ENCODE measurements around the gene ALPK3.

ALPK3 gene

DNA sequence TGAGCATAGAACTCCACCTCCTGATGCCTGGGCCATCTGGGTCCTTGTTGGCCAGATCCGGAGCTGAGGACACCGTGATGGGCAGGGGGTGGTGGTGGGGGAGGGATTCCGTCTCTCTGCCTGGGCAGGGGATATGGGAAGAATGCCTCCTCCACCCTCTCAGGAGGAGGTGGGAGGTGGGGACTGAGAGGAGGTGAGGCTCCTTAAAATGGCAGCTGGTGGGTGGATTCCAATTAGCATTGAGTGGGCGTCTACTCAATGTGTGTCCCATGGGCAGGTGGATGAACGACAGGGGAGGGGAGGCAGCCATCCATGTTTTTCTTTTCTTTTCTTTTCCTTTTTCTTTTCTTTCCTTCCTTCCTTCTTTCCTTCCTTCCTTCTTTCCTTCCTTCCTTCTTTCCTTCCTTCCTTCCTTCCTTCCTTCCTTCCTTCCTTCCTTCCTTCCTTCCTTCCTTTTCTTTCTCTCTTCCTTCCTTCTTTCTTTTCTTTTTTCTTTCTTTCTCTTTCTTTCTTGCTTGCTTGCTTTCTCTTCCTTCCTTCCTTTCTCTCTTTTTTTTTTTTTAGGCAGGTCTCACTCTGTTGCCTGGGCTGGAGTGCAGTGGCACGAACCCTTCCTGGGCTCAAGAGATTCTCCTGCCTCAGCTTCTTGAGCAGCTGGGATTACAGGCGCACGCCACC is 72.3 kb downstream of the ALPK3 start:
- Histone ChIP-seq H3K36me3 (ENCODE audit: control insufficient read depth, insufficient read depth, low read length, severe bottlenecking) (no peaks in the 10 kb centered on the region), H3K9ac (ENCODE audit: low read length) (no peak overlapping the region), H3K4me1 (ENCODE audit: control insufficient read depth, insufficient read depth, low read length) (no peaks in the 10 kb centered on the region), H3K4me3 (ENCODE audit: low read length) (no peak overlapping the region), H3K9me3 (ENCODE audit: control insufficient read depth, low read length) (no peaks in the 10 kb centered on the region), H3K27me3 (replicated peaks; ENCODE audit: control insufficient read depth, insufficient read depth, low read length) (no peaks in the 10 kb centered on the region)
- no peak for DNase-seq (ENCODE audit: low read depth)

DNA sequence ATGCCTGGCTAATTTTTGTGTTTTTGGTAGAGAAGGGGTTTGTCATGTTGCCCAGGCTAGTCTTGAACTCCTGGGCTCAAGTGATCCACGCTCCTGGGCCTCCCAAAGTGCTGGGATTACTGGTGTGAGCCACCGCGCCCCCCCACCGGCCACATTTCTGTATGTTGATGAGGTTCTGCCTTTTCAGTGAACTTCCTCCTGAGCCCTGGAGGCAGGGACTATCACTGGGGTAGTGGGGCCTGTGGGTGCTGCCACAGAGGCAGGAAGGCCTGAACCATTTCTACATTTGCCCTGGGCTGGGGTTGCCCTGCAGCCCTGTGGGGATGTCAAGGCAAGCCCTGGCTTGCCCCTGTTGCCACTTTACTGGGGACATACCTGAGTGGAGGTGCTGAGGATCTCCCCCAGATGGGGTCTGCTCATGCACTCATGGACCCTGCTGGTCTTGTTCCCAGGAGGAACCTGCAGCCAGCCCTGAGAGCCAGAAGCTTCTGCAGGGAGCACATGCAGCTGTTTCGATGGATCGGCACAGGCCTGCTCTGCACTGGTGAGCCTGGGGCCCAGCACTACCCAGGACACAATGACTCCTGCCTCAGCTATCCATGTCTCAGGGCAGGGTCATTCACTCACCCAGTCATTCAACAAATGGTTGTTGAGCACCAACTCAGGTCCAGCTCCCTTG is 73.0 kb downstream of the ALPK3 start:
- no peaks in the 10 kb centered on the region for H3K27me3 ChIP-seq (replicated peaks; ENCODE audit: control insufficient read depth, insufficient read depth, low read length)
- H3K4me3 ChIP-seq (ENCODE audit: low read length), result no peak overlapping the region
- H3K9ac ChIP-seq (ENCODE audit: low read length), result no peak overlapping the region
- no peaks in the 10 kb centered on the region for H3K4me1 ChIP-seq (ENCODE audit: control insufficient read depth, insufficient read depth, low read length)
- no peaks in the 10 kb centered on the region for H3K9me3 ChIP-seq (ENCODE audit: control insufficient read depth, low read length)
- no peaks in the 10 kb centered on the region for H3K36me3 ChIP-seq (ENCODE audit: control insufficient read depth, insufficient read depth, low read length, severe bottlenecking)
- no peak for DNase-seq (ENCODE audit: low read depth)

- Histone ChIP-seq H3K27me3 (replicated peaks; ENCODE audit: control insufficient read depth, insufficient read depth, low read length) (no peaks in the 10 kb centered on the region), H3K4me3 (ENCODE audit: low read length) (no peak overlapping the region), H3K36me3 (ENCODE audit: control insufficient read depth, insufficient read depth, low read length, severe bottlenecking) (no peaks in the 10 kb centered on the region), H3K9ac (ENCODE audit: low read length) (no peak overlapping the region), H3K9me3 (ENCODE audit: control insufficient read depth, low read length) (no peaks in the 10 kb centered on the region), H3K4me1 (ENCODE audit: control insufficient read depth, insufficient read depth, low read length) (no peaks in the 10 kb centered on the region)
- DNase-seq (ENCODE audit: low read depth), result no peak
Observed at GRCh38 chr15:84890670-84891162, 73.6 kb downstream of the ALPK3 start.

DNA sequence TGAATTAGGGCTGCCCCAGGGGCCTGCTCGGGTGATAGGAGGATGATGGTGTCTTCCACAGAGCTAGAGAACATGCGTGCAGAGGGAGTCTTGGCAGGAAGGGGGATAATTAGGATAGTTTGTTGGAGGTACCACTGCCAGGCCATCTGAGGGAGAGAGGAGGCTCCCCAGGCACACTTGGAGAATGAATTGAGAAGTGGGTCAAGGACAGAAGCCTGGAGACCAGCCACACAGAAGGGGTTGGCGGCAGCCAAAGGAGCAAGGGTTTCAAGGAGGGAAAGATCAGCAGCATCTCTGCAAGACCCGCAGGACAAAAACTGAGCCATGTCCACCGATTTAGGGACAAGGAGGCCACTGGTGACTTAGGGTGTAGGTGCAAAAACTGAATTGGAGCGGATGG is 74.2 kb downstream of the ALPK3 start:
- Histone ChIP-seq H3K4me3 (ENCODE audit: low read length) (no peak overlapping the region), H3K36me3 (ENCODE audit: control insufficient read depth, insufficient read depth, low read length, severe bottlenecking) (no peaks in the 10 kb centered on the region), H3K4me1 (ENCODE audit: control insufficient read depth, insufficient read depth, low read length) (no peaks in the 10 kb centered on the region), H3K9ac (ENCODE audit: low read length) (no peak overlapping the region), H3K27me3 (replicated peaks; ENCODE audit: control insufficient read depth, insufficient read depth, low read length) (no peaks in the 10 kb centered on the region), H3K9me3 (ENCODE audit: control insufficient read depth, low read length) (no peaks in the 10 kb centered on the region)
- DNase-seq (ENCODE audit: low read depth), result no peak

DNA sequence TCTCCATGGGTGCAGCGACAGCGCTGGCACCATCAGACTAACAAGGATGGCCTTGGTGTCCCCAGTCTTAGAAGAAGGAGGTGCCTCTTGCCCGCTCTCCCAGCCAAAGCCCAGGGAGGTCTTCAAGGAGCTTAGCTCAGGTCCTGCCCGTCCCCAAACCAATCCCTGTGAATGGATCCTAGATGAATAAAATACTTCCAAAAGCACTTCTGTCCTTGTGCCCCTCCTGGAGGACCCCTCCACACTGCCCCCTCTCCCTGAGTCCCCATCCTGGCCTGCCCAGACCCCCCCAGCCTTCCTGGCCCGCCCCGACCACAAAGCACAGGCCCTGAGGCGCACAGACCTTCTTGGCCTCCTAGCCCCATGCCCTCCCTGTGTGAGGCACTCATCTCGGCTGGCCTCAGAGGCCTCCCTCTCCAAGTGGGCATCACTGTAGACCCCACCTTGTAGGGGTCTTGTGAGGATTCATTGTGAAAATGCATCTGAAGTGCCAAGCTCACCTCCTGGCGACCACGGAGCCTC is 75.7 kb downstream of the ALPK3 start:
- no peaks in the 10 kb centered on the region for H3K9me3 ChIP-seq (ENCODE audit: control insufficient read depth, low read length)
- H3K4me3 ChIP-seq (ENCODE audit: low read length), result no peak overlapping the region
- no peaks in the 10 kb centered on the region for H3K36me3 ChIP-seq (ENCODE audit: control insufficient read depth, insufficient read depth, low read length, severe bottlenecking)
- no peak for DNase-seq (ENCODE audit: low read depth)
- no peaks in the 10 kb centered on the region for H3K27me3 ChIP-seq (replicated peaks; ENCODE audit: control insufficient read depth, insufficient read depth, low read length)
- no peak overlapping the region for H3K9ac ChIP-seq (ENCODE audit: low read length)
- H3K4me1 ChIP-seq (ENCODE audit: control insufficient read depth, insufficient read depth, low read length), result no peaks in the 10 kb centered on the region

DNA sequence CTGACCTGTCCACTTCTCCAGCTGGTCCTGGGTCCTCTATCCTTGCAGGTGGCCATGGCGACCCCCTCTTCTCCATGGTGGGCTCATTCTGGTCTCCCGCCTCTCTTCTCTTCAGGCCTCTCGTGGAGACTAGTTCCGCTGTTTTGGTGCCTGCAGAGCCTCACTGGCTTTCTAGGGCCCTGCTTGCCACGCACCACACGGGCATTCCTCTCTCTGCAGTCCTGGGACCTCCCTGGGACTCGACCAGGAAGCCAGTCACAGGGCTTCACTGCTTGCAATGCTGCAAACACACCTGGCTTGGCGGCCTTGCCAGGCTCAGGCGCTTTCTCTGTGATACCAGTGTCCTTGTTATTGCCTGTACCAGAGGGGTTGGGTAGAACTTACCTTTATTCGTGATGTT is 76.5 kb downstream of the ALPK3 start:
- Histone ChIP-seq H3K27me3 (replicated peaks; ENCODE audit: control insufficient read depth, insufficient read depth, low read length) (no peaks in the 10 kb centered on the region), H3K9ac (ENCODE audit: low read length) (no peak overlapping the region), H3K9me3 (ENCODE audit: control insufficient read depth, low read length) (no peaks in the 10 kb centered on the region), H3K4me1 (ENCODE audit: control insufficient read depth, insufficient read depth, low read length) (no peaks in the 10 kb centered on the region), H3K4me3 (ENCODE audit: low read length) (no peak overlapping the region), H3K36me3 (ENCODE audit: control insufficient read depth, insufficient read depth, low read length, severe bottlenecking) (no peaks in the 10 kb centered on the region)
- no peak for DNase-seq (ENCODE audit: low read depth)

DNA sequence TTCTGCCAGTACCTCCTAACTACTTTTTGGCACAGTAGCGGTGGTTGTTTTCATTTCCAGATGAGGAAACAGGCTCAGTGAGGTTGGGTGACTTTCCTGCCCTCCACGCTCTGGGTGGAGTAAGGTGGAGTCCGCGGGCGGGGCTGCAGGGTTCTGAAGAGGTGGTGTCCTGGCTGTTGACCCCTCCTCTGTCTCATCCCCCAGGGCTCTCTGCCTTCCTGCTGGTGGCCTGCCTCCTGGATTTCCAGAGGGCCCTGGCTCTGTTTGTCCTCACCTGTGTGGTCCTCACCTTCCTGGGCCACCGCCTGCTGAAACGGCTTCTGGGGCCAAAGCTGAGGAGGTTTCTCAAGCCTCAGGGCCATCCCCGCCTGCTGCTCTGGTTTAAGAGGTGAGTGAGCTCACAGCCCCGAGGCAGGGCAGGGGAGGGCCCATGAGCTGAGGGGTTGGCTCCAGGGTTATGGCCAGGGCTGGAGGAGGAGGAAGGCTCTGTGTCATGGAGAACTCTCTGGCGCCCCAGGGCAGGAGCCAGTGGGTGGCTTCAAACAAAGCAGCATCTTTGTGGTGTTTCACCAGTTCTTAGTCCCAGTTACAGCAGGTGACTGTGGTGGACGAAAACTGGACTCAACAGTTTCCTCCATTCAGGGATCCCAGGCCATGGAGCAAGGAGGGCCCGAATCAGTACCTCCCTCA is 77.7 kb downstream of the ALPK3 start:
- H3K27me3 ChIP-seq (replicated peaks; ENCODE audit: control insufficient read depth, insufficient read depth, low read length), result no peaks in the 10 kb centered on the region
- peaks cover 4% of the 10 kb centered on the region for H3K9me3 ChIP-seq (ENCODE audit: control insufficient read depth, low read length)
- DNase-seq (ENCODE audit: low read depth), result no peak
- H3K4me3 ChIP-seq (ENCODE audit: low read length), result no peak overlapping the region
- no peaks in the 10 kb centered on the region for H3K4me1 ChIP-seq (ENCODE audit: control insufficient read depth, insufficient read depth, low read length)
- H3K36me3 ChIP-seq (ENCODE audit: control insufficient read depth, insufficient read depth, low read length, severe bottlenecking), result no peaks in the 10 kb centered on the region
- H3K9ac ChIP-seq (ENCODE audit: low read length), result no peak overlapping the region

DNA sequence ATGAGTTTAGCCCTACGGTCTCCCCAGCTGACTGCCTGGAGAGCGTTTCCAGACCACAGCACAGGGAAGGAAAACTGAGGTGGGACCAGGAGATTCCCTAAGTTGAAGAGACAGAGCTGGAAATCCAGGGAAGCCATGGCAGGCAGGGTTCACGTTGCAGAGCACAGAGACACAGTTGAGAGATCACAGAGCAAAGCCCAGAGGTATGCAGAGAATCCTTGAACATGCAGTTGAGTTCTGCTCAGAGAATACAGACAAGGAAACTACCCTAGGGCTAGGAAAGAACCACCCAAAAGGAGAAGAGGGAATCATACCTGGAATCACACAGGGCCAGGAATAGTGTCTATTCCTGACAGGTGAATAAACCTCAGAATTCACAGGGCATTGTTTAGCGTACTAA is 81.6 kb downstream of the ALPK3 start:
- H3K4me3 ChIP-seq (ENCODE audit: low read length), result no peak overlapping the region
- no peaks in the 10 kb centered on the region for H3K4me1 ChIP-seq (ENCODE audit: control insufficient read depth, insufficient read depth, low read length)
- H3K9me3 ChIP-seq (ENCODE audit: control insufficient read depth, low read length), result peaks cover 9% of the 10 kb centered on the region
- H3K9ac ChIP-seq (ENCODE audit: low read length), result no peak overlapping the region
- no peaks in the 10 kb centered on the region for H3K36me3 ChIP-seq (ENCODE audit: control insufficient read depth, insufficient read depth, low read length, severe bottlenecking)
- DNase-seq (ENCODE audit: low read depth), result no peak
- no peaks in the 10 kb centered on the region for H3K27me3 ChIP-seq (replicated peaks; ENCODE audit: control insufficient read depth, insufficient read depth, low read length)

- Histone ChIP-seq H3K4me3 (ENCODE audit: low read length) (no peak overlapping the region), H3K36me3 (ENCODE audit: control insufficient read depth, insufficient read depth, low read length, severe bottlenecking) (no peaks in the 10 kb centered on the region), H3K27me3 (replicated peaks; ENCODE audit: control insufficient read depth, insufficient read depth, low read length) (no peaks in the 10 kb centered on the region), H3K9me3 (ENCODE audit: control insufficient read depth, low read length) (peaks cover 9% of the 10 kb centered on the region), H3K9ac (ENCODE audit: low read length) (no peak overlapping the region), H3K4me1 (ENCODE audit: control insufficient read depth, insufficient read depth, low read length) (peaks cover 9% of the 10 kb centered on the region)
- DNase-seq (ENCODE audit: low read depth), result no peak
Observed at GRCh38 chr15:84899750-84900149, 82.6 kb downstream of the ALPK3 start.

- H3K27me3 ChIP-seq (replicated peaks; ENCODE audit: control insufficient read depth, insufficient read depth, low read length), result no peaks in the 10 kb centered on the region
- no peak overlapping the region for H3K4me3 ChIP-seq (ENCODE audit: low read length)
- no peak overlapping the region for H3K9ac ChIP-seq (ENCODE audit: low read length)
- no peaks in the 10 kb centered on the region for H3K36me3 ChIP-seq (ENCODE audit: control insufficient read depth, insufficient read depth, low read length, severe bottlenecking)
- H3K4me1 ChIP-seq (ENCODE audit: control insufficient read depth, insufficient read depth, low read length), result peaks cover 13% of the 10 kb centered on the region
- H3K9me3 ChIP-seq (ENCODE audit: control insufficient read depth, low read length), result peaks cover 9% of the 10 kb centered on the region
- no peak for DNase-seq (ENCODE audit: low read depth)
Observed at GRCh38 chr15:84901540-84901939, 84.4 kb downstream of the ALPK3 start.

DNA sequence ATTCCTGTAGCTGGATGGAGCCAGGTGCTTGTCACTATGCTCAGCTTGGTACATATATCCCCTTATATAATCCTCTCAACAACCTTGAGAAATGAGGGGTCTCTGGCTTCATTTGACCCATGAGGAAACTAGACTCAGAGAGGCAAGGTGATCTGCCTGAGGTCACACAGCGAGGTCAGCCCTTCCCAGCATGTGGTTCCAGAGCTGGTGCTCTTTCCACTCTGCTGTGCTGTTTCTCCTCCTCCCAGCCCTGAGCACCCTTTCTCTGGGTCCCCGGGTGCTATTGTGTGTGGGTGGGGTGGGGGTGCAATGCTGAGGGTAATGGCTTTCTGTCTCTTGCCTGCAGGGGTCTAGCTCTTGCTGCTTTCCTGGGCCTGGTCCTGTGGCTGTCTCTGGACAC is 86.6 kb downstream of the ALPK3 start:
- H3K36me3 ChIP-seq (ENCODE audit: control insufficient read depth, insufficient read depth, low read length, severe bottlenecking), result no peaks in the 10 kb centered on the region
- peak overlapping the region; percentile 53 for H3K9ac ChIP-seq (ENCODE audit: low read length)
- DNase-seq (ENCODE audit: low read depth), result no peak
- H3K9me3 ChIP-seq (ENCODE audit: control insufficient read depth, low read length), result peaks cover 9% of the 10 kb centered on the region
- peaks cover 13% of the 10 kb centered on the region for H3K4me1 ChIP-seq (ENCODE audit: control insufficient read depth, insufficient read depth, low read length)
- no peaks in the 10 kb centered on the region for H3K27me3 ChIP-seq (replicated peaks; ENCODE audit: control insufficient read depth, insufficient read depth, low read length)
- H3K4me3 ChIP-seq (ENCODE audit: low read length), result no peak overlapping the region

All from adipocyte (in vitro differentiated cells).